Posterior vena cava (tissue), 2 donors: ENCODE measurements around the gene TMEM59L. TPM values are rescaled to one million over a fixed set of nuclear protein-coding genes. Genes with fewer than 3 reads are reported as not detected.

ENCODE experiments used
- DNase-seq: peaks from one replicate; pipeline ENCODE4 v3.0.0-alpha.2; 2020; ENCODE audit warnings: low spot score
- intact Hi-C, 2 donors: fragments of 100-400 bp; cut with DNase I; formaldehyde crosslinking; loops; one replicate each; pipeline versions ENCODE4 v1.14.1 to v1.14.2; 2022 to 2023
- total RNA-seq, 2 donors: library from RNA; stranded (reverse); fragmentation: NEBNext Ultra II Directional; extraction: Animal tissue kit (Norgen Biotek cat#: 25700); gene quantifications; one replicate each; pipeline ENCODE4 v1.2.1, GENCODE V29; 2021
- donor health status: DM: yes; HTN: yes; CAD: no.
- donor health status: DM: yes; HTN: yes; CAD: no.

TMEM59L gene
- total RNA-seq, 2 donors from 2014 or later = 2.8 to 14.5 TPM

GRCh38 chr19:18605546-18606280 lies 7.0 kb upstream of the TMEM59L start:
- DNase-seq = no peak
- intact Hi-C loops = loop anchor here in 1 of 2 donors (10.0 kb wide), 1 partner anchor 69 kb away; no protein-coding TSS in a partner anchor

- intact Hi-C loops = loop anchor here in 1 of 2 donors (10.0 kb wide), 1 partner anchor 68 kb away; no protein-coding TSS in a partner anchor
- no peak for DNase-seq
Measured at GRCh38 chr19:18606281-18607225, 6.1 kb upstream of the TMEM59L start, which contains the start of gene CRLF1. Gene CRLF1, minus strand, starts transcription at chr19:18606799. Its CDS starts 143 bp downstream, at chr19:18606656.

- intact Hi-C loops = loop anchor here in 1 of 2 donors (10.0 kb wide), 1 partner anchor 67 kb away; no protein-coding TSS in a partner anchor
- DNase-seq = no peak
Measured at GRCh38 chr19:18607226-18608101, 5.2 kb upstream of the TMEM59L start.

GRCh38 chr19:18608102-18608804 lies 4.4 kb upstream of the TMEM59L start:
- DNase-seq = no peak
- intact Hi-C loops = loop anchor here in 1 of 2 donors (10.0 kb wide), 1 partner anchor 67 kb away; no protein-coding TSS in a partner anchor

GRCh38 chr19:18608805-18609716 lies 3.6 kb upstream of the TMEM59L start:
- no peak for DNase-seq
- intact Hi-C loops = loop anchor here in 1 of 2 donors (10.0 kb wide), 1 partner anchor 66 kb away; no protein-coding TSS in a partner anchor

- intact Hi-C loops = loop anchor here in 1 of 2 donors (10.0 kb wide), 1 partner anchor 65 kb away; no protein-coding TSS in a partner anchor
- DNase-seq = no peak
Measured at GRCh38 chr19:18609717-18610051, 3.0 kb upstream of the TMEM59L start.

GRCh38 chr19:18610245-18610555 lies 2.5 kb upstream of the TMEM59L start:
- intact Hi-C loops = no loop called here
- no peak for DNase-seq

GRCh38 chr19:18610556-18611326 lies 1.9 kb upstream of the TMEM59L start:
- intact Hi-C loops = no loop called here
- DNase-seq = no peak

GRCh38 chr19:18611327-18612050 lies 1.2 kb upstream of the TMEM59L start:
- no peak for DNase-seq
- intact Hi-C loops = no loop called here

- intact Hi-C loops = no loop called here
- DNase-seq = no peak
Measured at GRCh38 chr19:18612051-18612771, 459 bp upstream of the TMEM59L start.

- no peak for DNase-seq
- intact Hi-C loops = no loop called here
Measured at GRCh38 chr19:18613589-18614234, 1.0 kb downstream of the TMEM59L start.

GRCh38 chr19:18616023-18616422 lies 3.4 kb downstream of the TMEM59L start:
- intact Hi-C loops = no loop called here
- no peak for DNase-seq

GRCh38 chr19:18617562-18617961 lies 4.9 kb downstream of the TMEM59L start:
- intact Hi-C loops = no loop called here
- DNase-seq = no peak

GRCh38 chr19:18618236-18618635 lies 5.6 kb downstream of the TMEM59L start:
- intact Hi-C loops = no loop called here

GRCh38 chr19:18620311-18620710 lies 7.6 kb downstream of the TMEM59L start:
- DNase-seq = no peak
- intact Hi-C loops = no loop called here

More at GRCh38 chr19:18618236-18618635, 5.6 kb downstream of the TMEM59L start:
- no peak for DNase-seq
